Peyer's patch (tissue), 4 donors: Measurements from ENCODE around the gene LAG3.

Experiments used
- CTCF ChIP-seq, 6 experiments: fragments of 450-650 bp in 4 of 6; fragments of 200-600 bp in 2 of 6; sonication (generic) in 1 of 6; IDR thresholded peaks; one replicate each; pipeline ENCODE4 v1.5.1; 2017 to 2019; ENCODE audit warnings: antibody characterized with exemption in 6 of 6, mild to moderate bottlenecking in 3 of 6, moderate library complexity in 1 of 6
- POLR2A ChIP-seq, 2 donors: fragments of 450-650 bp; IDR thresholded peaks; one replicate each; pipeline ENCODE4 v1.5.1; 2017; ENCODE audit warnings: antibody characterized with exemption in 2 of 2, mild to moderate bottlenecking in 2 of 2, moderate library complexity in 2 of 2

- TF ChIP-seq CTCF (IDR thresholded peaks at IDR 0.05) (peak in 5 of 6 experiments; percentile 44 to 81 (median 76)), POLR2A (IDR thresholded peaks at IDR 0.05) (no peak)
Observed at GRCh38 chr12:6735448-6736191, 36.7 kb upstream of the LAG3 start.
